Stimulated activated naive CD8-positive, alpha-beta T cell treated with anti-CD3 and anti-CD28 coated beads, Interleukin-15, Interleukin-2, amounts not matched to agents 100 ng/mL and 50 ng/mL, for 24 hours (primary cell): ENCODE results near the gene SIX3.
A peak's percentile ranks its signal among the peaks of the same experiment; 100 is the strongest.

Source experiments
- H3K27ac Mint-ChIP-seq: one replicate; pipeline ENCODE4 v1.8.0; 2021; ENCODE audit warnings: mild to moderate bottlenecking, mixed read lengths
- H3K27me3 Mint-ChIP-seq: one replicate; pipeline ENCODE4 v1.8.0; 2021; ENCODE audit warnings: mixed read lengths
- H3K36me3 Mint-ChIP-seq: one replicate; pipeline ENCODE4 v1.8.0; 2021; ENCODE audit warnings: low read depth, mixed read lengths
- H3K4me1 Mint-ChIP-seq: one replicate; pipeline ENCODE4 v1.8.0; 2021; ENCODE audit warnings: low read depth, mixed read lengths
- H3K4me3 Mint-ChIP-seq: one replicate; pipeline ENCODE4 v1.8.0; 2021; ENCODE audit warnings: mild to moderate bottlenecking, mixed read lengths
- H3K9me3 Mint-ChIP-seq: one replicate; pipeline ENCODE4 v1.8.0; 2021; ENCODE audit warnings: mixed read lengths

The SIX3 gene

DNA sequence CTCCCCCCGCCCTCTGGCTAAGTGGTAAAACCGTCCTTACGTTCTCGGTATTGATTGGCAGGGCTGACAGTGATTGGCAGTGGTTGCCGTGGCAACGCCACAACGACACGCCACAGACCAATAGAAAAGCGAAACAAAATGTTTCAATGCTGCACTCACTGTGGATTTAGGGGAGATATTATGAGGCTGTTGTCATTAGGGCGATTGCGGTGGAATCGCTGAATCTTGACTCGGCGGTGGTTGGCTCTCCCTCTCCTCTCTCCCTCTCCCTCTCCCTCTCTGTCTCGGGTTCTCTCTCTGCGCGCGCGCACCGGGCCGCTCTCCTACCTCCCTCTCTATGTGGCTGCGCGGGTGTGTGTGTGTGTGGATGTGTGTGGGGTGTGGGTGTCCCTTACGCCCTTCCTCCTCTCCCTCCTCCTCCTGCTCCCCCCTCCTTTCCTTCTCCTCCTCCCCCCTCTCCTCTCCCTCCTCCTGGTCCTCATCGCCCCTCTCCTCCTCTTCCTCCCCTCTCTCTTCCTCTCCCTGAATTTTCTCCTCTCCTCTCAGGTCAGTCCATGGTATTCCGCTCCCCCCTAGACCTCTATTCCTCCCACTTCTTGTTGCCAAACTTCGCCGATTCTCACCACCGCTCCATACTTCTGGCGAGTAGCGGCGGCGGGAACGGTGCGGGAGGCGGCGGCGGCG, at the start of gene SIX3:
Gene SIX3, plus strand, starts transcription at position 152 of the 684 bp plus-strand sequence. Its CDS starts 403 bp downstream, at position 555.
- Mint-ChIP-seq H3K27me3 (peaks cover 79% of the 10 kb centered on the region), H3K27ac (peak within 1 kb of the TSS; percentile 79), H3K36me3 (no peaks in the 10 kb centered on the region), H3K9me3 (no peaks in the 10 kb centered on the region), H3K4me1 (peaks cover 54% of the 10 kb centered on the region), H3K4me3 (peak within 1 kb of the TSS; percentile 82)

DNA sequence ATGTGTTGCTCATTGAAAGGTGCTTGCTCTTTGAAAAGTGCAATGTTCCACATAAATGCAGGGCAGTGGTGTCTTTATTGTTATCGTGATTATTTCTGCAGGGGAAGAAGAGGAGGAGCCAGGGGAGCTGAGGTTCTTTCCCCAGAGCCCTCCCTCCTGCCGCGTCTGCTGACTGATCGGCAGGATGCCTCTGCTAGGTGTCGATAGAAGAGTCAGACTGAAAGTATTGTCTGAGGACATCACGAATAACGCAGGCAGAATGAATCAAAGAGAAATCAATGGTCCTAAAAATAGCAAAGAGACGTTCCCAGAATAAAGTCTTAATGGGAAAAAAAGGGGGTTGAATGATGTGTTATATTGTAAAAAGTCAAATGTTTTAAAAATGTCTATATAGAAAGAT, 47.4 kb upstream of the SIX3 start:
- Mint-ChIP-seq H3K36me3 (no peaks in the 10 kb centered on the region), H3K9me3 (peaks cover 21% of the 10 kb centered on the region), H3K4me1 (peaks cover 5% of the 10 kb centered on the region), H3K27me3 (peaks cover 29% of the 10 kb centered on the region), H3K27ac (no peak overlapping the region), H3K4me3 (no peak overlapping the region)

GRCh38 chr2:44895061-44895460, 46.4 kb upstream of the SIX3 start:
- Mint-ChIP-seq H3K4me3 (no peak overlapping the region), H3K4me1 (peaks cover 5% of the 10 kb centered on the region), H3K27ac (no peak overlapping the region), H3K27me3 (peaks cover 37% of the 10 kb centered on the region), H3K9me3 (peaks cover 21% of the 10 kb centered on the region), H3K36me3 (no peaks in the 10 kb centered on the region)

GRCh38 chr2:44897406-44897805, 44.1 kb upstream of the SIX3 start:
- Mint-ChIP-seq H3K4me1 (peaks cover 5% of the 10 kb centered on the region), H3K27ac (no peak overlapping the region), H3K36me3 (no peaks in the 10 kb centered on the region), H3K4me3 (no peak overlapping the region), H3K27me3 (peaks cover 37% of the 10 kb centered on the region), H3K9me3 (peaks cover 6% of the 10 kb centered on the region)

GRCh38 chr2:44902217-44903137, 39.0 kb upstream of the SIX3 start:
- Mint-ChIP-seq H3K27me3 (peaks cover 36% of the 10 kb centered on the region), H3K27ac (no peak overlapping the region), H3K9me3 (no peaks in the 10 kb centered on the region), H3K4me3 (no peak overlapping the region), H3K36me3 (no peaks in the 10 kb centered on the region), H3K4me1 (no peaks in the 10 kb centered on the region)

GRCh38 chr2:44904578-44904977, 36.9 kb upstream of the SIX3 start:
- H3K27ac Mint-ChIP-seq: no peak overlapping the region
- no peak overlapping the region for H3K4me3 Mint-ChIP-seq
- H3K4me1 Mint-ChIP-seq: no peaks in the 10 kb centered on the region
- H3K27me3 Mint-ChIP-seq: peaks cover 23% of the 10 kb centered on the region
- H3K9me3 Mint-ChIP-seq: no peaks in the 10 kb centered on the region
- no peaks in the 10 kb centered on the region for H3K36me3 Mint-ChIP-seq

- Mint-ChIP-seq H3K9me3 (peaks cover 11% of the 10 kb centered on the region), H3K4me1 (no peaks in the 10 kb centered on the region), H3K36me3 (no peaks in the 10 kb centered on the region), H3K27ac (no peak overlapping the region), H3K4me3 (no peak overlapping the region), H3K27me3 (peaks cover 25% of the 10 kb centered on the region)
Measured at GRCh38 chr2:44906972-44907371, 34.5 kb upstream of the SIX3 start.

- Mint-ChIP-seq H3K27ac (no peak overlapping the region), H3K36me3 (no peaks in the 10 kb centered on the region), H3K9me3 (peaks cover 11% of the 10 kb centered on the region), H3K4me3 (no peak overlapping the region), H3K27me3 (peaks cover 21% of the 10 kb centered on the region), H3K4me1 (no peaks in the 10 kb centered on the region)
Measured at GRCh38 chr2:44909831-44910230, 31.7 kb upstream of the SIX3 start.

DNA sequence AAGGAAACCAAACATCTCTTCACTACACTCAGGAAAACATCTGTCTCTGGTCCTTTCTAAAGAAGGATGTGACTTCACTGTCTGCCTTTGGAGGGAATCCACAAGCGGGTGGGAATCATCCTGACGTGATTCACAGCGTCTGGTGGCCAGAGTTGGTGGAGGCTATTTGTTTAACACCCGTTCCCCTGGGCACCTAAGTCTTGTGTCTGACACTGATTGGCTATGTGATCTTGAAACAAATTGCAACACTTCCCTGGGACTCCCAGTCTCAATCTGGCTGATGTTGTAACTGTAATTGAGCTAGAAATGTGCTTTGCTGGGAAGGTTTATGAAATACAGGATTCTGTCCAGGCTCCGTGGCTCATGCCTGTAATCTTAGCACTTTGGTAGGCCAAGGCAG, 28.8 kb upstream of the SIX3 start:
- Mint-ChIP-seq H3K36me3 (no peaks in the 10 kb centered on the region), H3K4me1 (no peaks in the 10 kb centered on the region), H3K27ac (no peak overlapping the region)

DNA sequence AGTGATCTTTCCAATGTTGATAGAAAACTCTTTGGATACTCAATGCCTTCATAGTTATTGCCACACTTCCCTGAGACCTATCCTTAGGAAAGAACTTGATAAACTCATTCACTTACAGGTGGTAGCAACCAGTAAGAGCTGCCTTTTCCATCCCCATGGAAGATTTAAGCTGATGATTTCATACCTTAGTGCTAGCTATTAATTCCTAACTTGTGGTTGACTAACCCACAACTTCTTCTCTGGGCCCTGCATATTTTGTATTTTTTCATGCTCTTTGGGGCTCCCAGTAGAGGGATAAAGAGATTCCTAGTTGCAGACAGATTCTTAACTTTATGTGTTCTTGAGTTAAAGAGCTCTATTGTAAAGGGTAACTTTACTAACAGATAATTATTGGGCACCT, 25.2 kb upstream of the SIX3 start:
- Mint-ChIP-seq H3K4me1 (no peaks in the 10 kb centered on the region), H3K4me3 (no peak overlapping the region), H3K9me3 (peaks cover under 1% of the 10 kb centered on the region), H3K36me3 (no peaks in the 10 kb centered on the region), H3K27ac (no peak overlapping the region), H3K27me3 (peaks cover 47% of the 10 kb centered on the region)

More for the DNA sequence above, 28.8 kb upstream of the SIX3 start:
- peaks cover 11% of the 10 kb centered on the region for H3K9me3 Mint-ChIP-seq
- peaks cover 19% of the 10 kb centered on the region for H3K27me3 Mint-ChIP-seq
- H3K4me3 Mint-ChIP-seq: no peak overlapping the region

- Mint-ChIP-seq H3K9me3 (no peaks in the 10 kb centered on the region), H3K36me3 (no peaks in the 10 kb centered on the region), H3K27ac (no peak overlapping the region), H3K27me3 (peaks cover 59% of the 10 kb centered on the region), H3K4me3 (no peak overlapping the region), H3K4me1 (no peaks in the 10 kb centered on the region)
Measured at GRCh38 chr2:44918095-44918775, 23.3 kb upstream of the SIX3 start.

DNA sequence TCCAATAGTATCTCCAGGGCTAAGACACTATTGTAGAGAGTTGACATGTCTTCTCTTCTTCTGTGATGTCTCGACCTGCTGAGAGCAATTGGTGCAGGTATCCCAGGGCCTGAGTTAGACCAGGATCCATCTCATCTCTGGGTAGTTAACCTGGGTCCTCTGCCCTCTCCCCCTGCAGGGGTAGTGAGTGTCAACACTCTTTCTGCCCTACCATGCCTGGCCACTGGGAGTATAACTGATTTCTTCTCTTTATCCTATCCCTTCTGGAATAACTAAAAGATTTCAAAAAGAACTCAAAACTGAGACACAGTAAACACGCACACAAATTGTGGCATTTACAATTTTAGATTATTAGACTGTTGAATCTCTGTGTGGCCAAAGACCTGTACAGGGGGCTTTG, 20.8 kb upstream of the SIX3 start:
- Mint-ChIP-seq H3K4me1 (no peaks in the 10 kb centered on the region), H3K9me3 (no peaks in the 10 kb centered on the region), H3K27me3 (peaks cover 85% of the 10 kb centered on the region), H3K36me3 (no peaks in the 10 kb centered on the region), H3K27ac (no peak overlapping the region), H3K4me3 (no peak overlapping the region)

DNA sequence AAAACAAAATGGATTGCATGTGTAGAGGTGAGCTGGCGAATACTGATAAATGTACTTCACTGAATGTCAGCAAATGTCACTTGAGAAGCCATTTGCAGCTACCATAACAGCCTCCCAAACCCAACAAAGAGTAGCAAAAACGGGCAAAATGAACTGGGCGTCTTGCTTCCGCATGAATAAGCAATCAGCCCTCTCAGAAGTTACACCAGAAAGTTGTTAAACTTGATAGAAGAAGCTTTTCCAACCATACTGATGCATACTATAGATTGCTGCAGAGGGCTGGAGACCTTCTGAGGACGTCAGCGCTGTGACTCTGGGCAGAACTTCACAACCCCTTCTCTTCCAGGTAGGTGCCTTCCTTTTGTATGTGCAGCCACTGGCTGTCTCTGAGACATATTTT, 18.7 kb upstream of the SIX3 start:
- Mint-ChIP-seq H3K27me3 (peaks cover 90% of the 10 kb centered on the region), H3K9me3 (no peaks in the 10 kb centered on the region), H3K36me3 (no peaks in the 10 kb centered on the region), H3K27ac (no peak overlapping the region), H3K4me1 (no peaks in the 10 kb centered on the region), H3K4me3 (no peak overlapping the region)

- peaks cover 10% of the 10 kb centered on the region for H3K4me1 Mint-ChIP-seq
- no peak overlapping the region for H3K4me3 Mint-ChIP-seq
- no peak overlapping the region for H3K27ac Mint-ChIP-seq
- peaks cover 85% of the 10 kb centered on the region for H3K27me3 Mint-ChIP-seq
- H3K9me3 Mint-ChIP-seq: no peaks in the 10 kb centered on the region
- no peaks in the 10 kb centered on the region for H3K36me3 Mint-ChIP-seq
Measured at GRCh38 chr2:44925561-44926136, 15.9 kb upstream of the SIX3 start.

- Mint-ChIP-seq H3K4me1 (peaks cover 17% of the 10 kb centered on the region), H3K36me3 (no peaks in the 10 kb centered on the region), H3K27ac (no peak overlapping the region), H3K27me3 (peaks cover 85% of the 10 kb centered on the region), H3K9me3 (no peaks in the 10 kb centered on the region), H3K4me3 (no peak overlapping the region)
Measured at GRCh38 chr2:44926957-44927356, 14.5 kb upstream of the SIX3 start.
